ENCODE data around the gene FAM24B. TPM values are rescaled to one million over a fixed set of nuclear protein-coding genes. Genes with fewer than 3 reads are reported as not detected.

The FAM24B gene
- total RNA-seq, 1 experiment from 2014 or later, result 19.0 TPM

DNA sequence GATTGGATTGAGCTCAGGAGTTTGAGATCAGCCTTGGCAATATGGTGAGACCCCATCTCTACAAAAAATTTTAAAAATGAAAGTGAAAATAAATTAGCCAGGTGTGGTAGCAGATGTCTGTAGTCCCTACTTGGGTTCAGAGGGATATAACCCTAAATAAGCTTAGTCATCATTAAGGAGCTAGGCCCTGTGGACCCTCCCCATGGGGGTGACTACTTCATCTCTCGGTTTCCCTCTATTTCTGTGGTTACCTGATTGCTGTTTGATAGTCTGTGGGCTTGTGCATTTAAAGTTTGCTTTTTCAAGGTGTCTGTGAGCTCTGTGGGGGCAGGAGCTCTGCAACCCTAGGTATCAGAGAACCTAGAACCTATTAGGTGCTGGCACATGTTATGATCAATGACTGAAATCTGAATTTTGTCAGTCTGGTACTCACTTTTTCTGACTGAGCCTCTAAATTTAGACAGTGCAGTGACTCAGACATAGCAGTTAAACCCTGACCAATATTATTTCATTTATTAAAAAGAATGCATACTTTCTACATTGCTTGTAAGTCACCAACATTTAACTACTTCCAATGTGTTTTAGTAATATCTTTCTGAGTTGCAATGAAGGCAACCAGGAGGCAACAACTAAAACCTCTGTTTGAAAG is 25.6 kb downstream of the FAM24B start:
- no peaks in the 10 kb centered on the region for H3K9me3 Mint-ChIP-seq (ENCODE audit: unreplicated experiment)
- BruUV-seq (replicated peaks), result no TSS peak
- peaks cover 7% of the 10 kb centered on the region for H3K4me1 Mint-ChIP-seq (ENCODE audit: low read depth, unreplicated experiment)
- TF ChIP-seq, protein P1, sequence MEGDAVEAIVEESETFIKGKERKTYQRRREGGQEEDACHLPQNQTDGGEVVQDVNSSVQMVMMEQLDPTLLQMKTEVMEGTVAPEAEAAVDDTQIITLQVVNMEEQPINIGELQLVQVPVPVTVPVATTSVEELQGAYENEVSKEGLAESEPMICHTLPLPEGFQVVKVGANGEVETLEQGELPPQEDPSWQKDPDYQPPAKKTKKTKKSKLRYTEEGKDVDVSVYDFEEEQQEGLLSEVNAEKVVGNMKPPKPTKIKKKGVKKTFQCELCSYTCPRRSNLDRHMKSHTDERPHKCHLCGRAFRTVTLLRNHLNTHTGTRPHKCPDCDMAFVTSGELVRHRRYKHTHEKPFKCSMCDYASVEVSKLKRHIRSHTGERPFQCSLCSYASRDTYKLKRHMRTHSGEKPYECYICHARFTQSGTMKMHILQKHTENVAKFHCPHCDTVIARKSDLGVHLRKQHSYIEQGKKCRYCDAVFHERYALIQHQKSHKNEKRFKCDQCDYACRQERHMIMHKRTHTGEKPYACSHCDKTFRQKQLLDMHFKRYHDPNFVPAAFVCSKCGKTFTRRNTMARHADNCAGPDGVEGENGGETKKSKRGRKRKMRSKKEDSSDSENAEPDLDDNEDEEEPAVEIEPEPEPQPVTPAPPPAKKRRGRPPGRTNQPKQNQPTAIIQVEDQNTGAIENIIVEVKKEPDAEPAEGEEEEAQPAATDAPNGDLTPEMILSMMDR (IDR thresholded peaks at IDR 0.05; ENCODE audit: insufficient read depth in 1 of 2, low read depth in 1 of 2, low read length in 1 of 2, severe bottlenecking in 1 of 2, unreplicated experiment in 1 of 2), result no peak
- H3K36me3 Mint-ChIP-seq (ENCODE audit: insufficient read depth, unreplicated experiment), result peaks cover 15% of the 10 kb centered on the region
- no peak overlapping the region for H3K4me3 Mint-ChIP-seq (ENCODE audit: unreplicated experiment)
- intact Hi-C loops (cut with micrococcal nuclease; ENCODE audit: unreplicated experiment), result no loop called here
- H3K27me3 ChIP-seq (replicated peaks; ENCODE audit: control insufficient read depth, insufficient read depth, low read length), result no peaks in the 10 kb centered on the region
- no peak overlapping the region for H3K4me3 ChIP-seq (ENCODE audit: low read depth, low read length)
- ChIA-PET POLR2A (no interaction called here), CTCF (no interaction called here)
- H3K9me3 ChIP-seq, result no peaks in the 10 kb centered on the region
- H3K4me1 ChIP-seq, result no peaks in the 10 kb centered on the region
- no peak for DNase-seq
- H3K36me3 ChIP-seq (ENCODE audit: control insufficient read depth, insufficient read depth, low read length), result peaks cover 4% of the 10 kb centered on the region
- H3K27ac Mint-ChIP-seq (ENCODE audit: unreplicated experiment), result no peak overlapping the region
- H3K27me3 Mint-ChIP-seq (ENCODE audit: insufficient read depth, unreplicated experiment), result no peaks in the 10 kb centered on the region

DNA sequence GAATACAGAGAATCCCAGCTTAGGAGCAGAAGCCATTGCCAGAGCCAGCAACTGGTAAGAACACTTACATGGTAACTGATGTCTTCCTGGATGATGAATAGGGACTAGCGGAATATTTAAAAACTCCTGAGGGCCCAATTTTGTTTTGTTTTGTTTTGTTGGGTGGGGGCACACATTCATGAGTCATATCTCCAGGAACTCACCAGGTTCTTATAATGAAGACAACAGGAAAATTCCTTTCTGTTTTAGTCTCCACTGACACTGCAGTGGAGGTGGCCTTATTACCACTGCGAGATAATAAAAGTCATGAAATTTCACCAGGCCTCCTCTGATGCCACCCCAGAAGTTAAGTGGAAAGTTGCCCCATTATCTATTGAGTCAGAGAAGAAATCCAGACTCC is 27.1 kb downstream of the FAM24B start:
- H3K27ac Mint-ChIP-seq (ENCODE audit: unreplicated experiment), result no peak overlapping the region
- H3K9me3 Mint-ChIP-seq (ENCODE audit: unreplicated experiment), result no peaks in the 10 kb centered on the region
- Histone ChIP-seq H3K4me3 (ENCODE audit: low read depth, low read length) (no peak overlapping the region), H3K4me1 (no peaks in the 10 kb centered on the region), H3K27me3 (replicated peaks; ENCODE audit: control insufficient read depth, insufficient read depth, low read length) (no peaks in the 10 kb centered on the region), H3K36me3 (ENCODE audit: control insufficient read depth, insufficient read depth, low read length) (peaks cover 1% of the 10 kb centered on the region; the same call in 1 of the 2 replicates), H3K9me3 (no peaks in the 10 kb centered on the region)
- ChIA-PET CTCF (no interaction called here), POLR2A (no interaction called here)
- TF ChIP-seq, protein P1 (IDR thresholded peaks at IDR 0.05; ENCODE audit: insufficient read depth in 1 of 2, low read depth in 1 of 2, low read length in 1 of 2, severe bottlenecking in 1 of 2, unreplicated experiment in 1 of 2), result no peak
- DNase-seq, result no peak
- H3K4me3 Mint-ChIP-seq (ENCODE audit: unreplicated experiment), result no peak overlapping the region
- intact Hi-C loops (cut with micrococcal nuclease; ENCODE audit: unreplicated experiment), result no loop called here
- BruUV-seq (replicated peaks), result no TSS peak
- no peaks in the 10 kb centered on the region for H3K27me3 Mint-ChIP-seq (ENCODE audit: insufficient read depth, unreplicated experiment)
- H3K4me1 Mint-ChIP-seq (ENCODE audit: low read depth, unreplicated experiment), result peaks cover 7% of the 10 kb centered on the region
- H3K36me3 Mint-ChIP-seq (ENCODE audit: insufficient read depth, unreplicated experiment), result peaks cover 20% of the 10 kb centered on the region

DNA sequence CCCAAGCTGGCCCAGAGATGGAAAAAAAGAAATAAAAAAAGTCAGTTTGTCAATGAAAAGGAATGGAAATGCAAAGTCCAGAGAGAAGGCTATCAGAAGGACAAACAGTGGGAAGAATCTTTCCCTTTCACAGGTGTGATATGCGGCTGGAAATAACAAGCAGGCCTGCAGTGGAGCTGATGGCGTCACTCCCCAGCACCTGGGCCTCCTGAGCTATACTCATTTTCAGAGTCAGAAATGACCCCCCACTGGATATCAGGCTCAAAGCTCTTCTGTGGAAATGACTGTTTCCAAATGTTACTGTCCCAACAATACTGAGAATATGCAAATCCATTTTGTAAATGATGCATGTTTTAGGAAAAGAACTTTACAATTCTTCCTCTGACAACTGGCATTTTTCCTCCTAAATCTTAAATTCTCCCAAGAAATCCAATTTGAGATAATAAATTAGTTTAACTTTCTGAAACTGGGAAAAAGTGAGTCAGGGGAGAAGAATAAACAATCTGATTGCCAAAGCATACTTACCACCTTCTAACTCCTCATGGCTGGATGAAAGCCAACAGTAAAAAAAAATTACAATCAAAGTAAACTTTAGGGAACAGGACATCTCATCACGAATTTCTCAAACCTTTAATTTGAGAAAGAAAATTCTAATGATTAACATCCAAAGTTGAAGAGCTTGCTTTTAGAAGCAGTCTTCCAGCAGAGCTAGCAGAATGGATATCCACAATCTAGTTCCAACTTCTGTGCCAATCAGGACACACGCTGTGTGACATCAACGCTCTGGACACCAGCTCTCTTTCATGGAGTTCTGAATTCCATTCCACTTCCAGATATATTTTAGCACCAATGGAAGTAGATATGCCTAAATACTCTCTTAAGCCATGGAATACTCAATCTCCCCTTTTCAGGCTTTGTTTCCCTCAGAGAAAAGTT is 28.4 kb downstream of the FAM24B start:
- peaks cover 23% of the 10 kb centered on the region for H3K36me3 Mint-ChIP-seq (ENCODE audit: insufficient read depth, unreplicated experiment)
- no peaks in the 10 kb centered on the region for H3K27me3 Mint-ChIP-seq (ENCODE audit: insufficient read depth, unreplicated experiment)
- CTCF ChIA-PET, result no interaction called here
- no peak overlapping the region for H3K27ac Mint-ChIP-seq (ENCODE audit: unreplicated experiment)
- H3K9me3 Mint-ChIP-seq (ENCODE audit: unreplicated experiment), result peaks cover 10% of the 10 kb centered on the region
- TF ChIP-seq, protein P1 (IDR thresholded peaks at IDR 0.05; ENCODE audit: insufficient read depth in 1 of 2, low read depth in 1 of 2, low read length in 1 of 2, severe bottlenecking in 1 of 2, unreplicated experiment in 1 of 2), result no peak
- POLR2A ChIA-PET, result no interaction called here
- Histone ChIP-seq H3K4me3 (ENCODE audit: low read depth, low read length) (no peak overlapping the region), H3K9me3 (no peaks in the 10 kb centered on the region), H3K27me3 (replicated peaks; ENCODE audit: control insufficient read depth, insufficient read depth, low read length) (no peaks in the 10 kb centered on the region), H3K36me3 (ENCODE audit: control insufficient read depth, insufficient read depth, low read length) (no peaks in the 10 kb centered on the region; the same call in 1 of the 2 replicates), H3K4me1 (no peaks in the 10 kb centered on the region)
- no peak overlapping the region for H3K4me3 Mint-ChIP-seq (ENCODE audit: unreplicated experiment)
- intact Hi-C loops (cut with micrococcal nuclease; ENCODE audit: unreplicated experiment), result no loop called here
- peaks cover 16% of the 10 kb centered on the region for H3K4me1 Mint-ChIP-seq (ENCODE audit: low read depth, unreplicated experiment)
- no TSS peak for BruUV-seq (replicated peaks)
- DNase-seq, result no peak

Measured in Caco-2 (cell line).